Activated CD4-positive, alpha-beta T cell treated with anti-CD3 and anti-CD28 coated beads for 36 hours (primary cell): ENCODE measurements around the gene CYSLTR2. TPM values are rescaled to one million over a fixed set of nuclear protein-coding genes. Genes with fewer than 3 reads are reported as not detected.

Source experiments
- ATAC-seq: fragments of 200-7000 bp; cut with Tn5 transposase; one replicate; pipeline ENCODE4 v1.10.0; 2021; ENCODE audit warnings: mild to moderate bottlenecking, moderate library complexity
- CTCF ChIA-PET: fragments of 350-600 bp; sonication (Branson Sonifier 250); formaldehyde crosslinking; loops from one replicate; lab custom pipeline; 2021; ENCODE audit warnings: antibody characterized with exemption; lab: Charles Lee
- POLR2A ChIA-PET: fragments of 350-600 bp; sonication (Branson Sonifier 250); formaldehyde crosslinking; loops from one replicate; lab custom pipeline; 2021; ENCODE audit warnings: antibody characterized with exemption, inconsistent platforms; lab: Charles Lee
- DNase-seq: peaks from one replicate; pipeline ENCODE4 v3.0.0-alpha.2; 2020
- H3K27ac Mint-ChIP-seq: one replicate; pipeline ENCODE4 v1.8.0; 2021; ENCODE audit warnings: mixed read lengths
- H3K27me3 Mint-ChIP-seq: one replicate; pipeline ENCODE4 v1.8.0; 2021; ENCODE audit warnings: mixed read lengths
- H3K36me3 Mint-ChIP-seq: one replicate; pipeline ENCODE4 v1.8.0; 2021; ENCODE audit warnings: low read depth, mixed read lengths
- H3K4me1 Mint-ChIP-seq: one replicate; pipeline ENCODE4 v1.8.0; 2021; ENCODE audit warnings: mixed read lengths
- H3K4me3 Mint-ChIP-seq: one replicate; pipeline ENCODE4 v1.8.0; 2021; ENCODE audit warnings: mild to moderate bottlenecking, moderate library complexity, mixed read lengths
- H3K9me3 Mint-ChIP-seq: one replicate; pipeline ENCODE4 v1.8.0; 2021; ENCODE audit warnings: low read depth, mixed read lengths
- intact Hi-C, 2 experiments: fragments of 100-400 bp; cut with DNase I in 1 of 2; cut with micrococcal nuclease in 1 of 2; formaldehyde crosslinking; loops; one replicate each; pipeline versions ENCODE4 v1.14.2 to v1.15.1; 2022 to 2024; cut with DNase I, micrococcal nuclease
- total RNA-seq, 2 experiments: library from RNA; stranded (reverse); gene quantifications; one replicate each; pipeline ENCODE4 v1.2.3, GENCODE V29; 2021

CYSLTR2 gene
- total RNA-seq, 2 experiments from 2014 or later = 2.2 to 2.5 TPM

- intact Hi-C loops = no loop called here
- H3K4me1 Mint-ChIP-seq = peaks cover 8% of the 10 kb centered on the region
- H3K9me3 Mint-ChIP-seq = no peaks in the 10 kb centered on the region
- ChIA-PET CTCF (interaction anchor here (1.0 kb wide), 1 partner anchor 96 kb away, joined by 3 read pairs; no protein-coding TSS in a partner anchor), POLR2A (no interaction called here)
- H3K27ac Mint-ChIP-seq = no peak overlapping the region
- no peak overlapping the region for H3K4me3 Mint-ChIP-seq
- DNase-seq (no peak), ATAC-seq (no peak)
- H3K36me3 Mint-ChIP-seq = no peaks in the 10 kb centered on the region
- no peaks in the 10 kb centered on the region for H3K27me3 Mint-ChIP-seq
Measured at GRCh38 chr13:48644951-48645350, 8.8 kb upstream of the CYSLTR2 start.

DNA sequence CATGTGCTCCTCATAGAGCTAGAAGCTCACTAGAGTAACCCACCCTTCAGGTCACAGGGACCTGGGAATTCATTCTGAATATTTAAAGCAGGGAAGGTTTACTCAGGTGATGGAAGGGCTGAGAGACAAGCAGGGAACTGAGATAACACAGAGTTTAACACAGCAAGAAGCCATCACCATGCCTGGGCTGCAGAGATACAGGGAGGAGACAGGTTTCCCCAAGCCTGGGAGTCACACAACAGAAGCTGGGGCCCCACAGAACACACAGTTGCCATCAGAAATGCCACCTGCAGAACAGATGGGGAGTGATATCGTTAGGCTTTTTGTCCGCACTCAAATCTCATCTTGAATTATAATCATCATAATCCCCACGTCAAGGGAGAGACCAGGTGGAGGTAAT is 7.9 kb upstream of the CYSLTR2 start:
- Mint-ChIP-seq H3K36me3 (no peaks in the 10 kb centered on the region), H3K27ac (no peak overlapping the region), H3K27me3 (no peaks in the 10 kb centered on the region), H3K4me3 (no peak overlapping the region), H3K9me3 (no peaks in the 10 kb centered on the region), H3K4me1 (peaks cover 14% of the 10 kb centered on the region)
- DNase-seq = no peak
- intact Hi-C loops = no loop called here
- ChIA-PET CTCF (interaction anchor here (1.3 kb wide), 1 partner anchor 123 kb away, joined by 3 read pairs; no protein-coding TSS in a partner anchor), POLR2A (no interaction called here)
- no peak for ATAC-seq

GRCh38 chr13:48646791-48647190 is 6.9 kb upstream of the CYSLTR2 start:
- no peak overlapping the region for H3K4me3 Mint-ChIP-seq
- H3K27ac Mint-ChIP-seq = no peak overlapping the region
- no peaks in the 10 kb centered on the region for H3K27me3 Mint-ChIP-seq
- POLR2A ChIA-PET = no interaction called here
- no peaks in the 10 kb centered on the region for H3K9me3 Mint-ChIP-seq
- CTCF ChIA-PET = interaction anchor here (0.6 to 1.3 kb wide), 7 partner anchors 9 to 573 kb away, joined by 3 to 5 read pairs (median 3); no protein-coding TSS in a partner anchor
- no peak for ATAC-seq
- H3K4me1 Mint-ChIP-seq = peaks cover 14% of the 10 kb centered on the region
- no peaks in the 10 kb centered on the region for H3K36me3 Mint-ChIP-seq
- intact Hi-C loops = no loop called here
- no peak for DNase-seq

DNA sequence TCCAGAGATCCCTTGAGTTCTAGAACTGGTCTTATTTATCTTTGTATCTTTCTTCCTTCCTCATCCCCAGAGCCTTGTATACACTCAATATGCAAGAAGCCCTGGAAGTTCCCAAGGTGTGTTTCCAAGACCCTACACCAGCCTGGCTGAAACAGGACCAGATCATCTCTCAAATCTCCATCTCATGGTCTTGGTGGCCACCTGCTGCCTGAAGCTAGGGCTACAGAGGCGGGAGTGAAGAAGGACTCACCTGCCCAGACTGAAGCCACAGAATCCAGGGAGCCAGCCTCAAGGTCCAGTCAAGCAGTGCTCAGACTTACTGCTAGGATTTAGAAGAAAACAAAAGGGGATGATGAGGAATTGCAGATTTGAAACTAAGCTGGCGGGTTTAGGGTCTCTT is 6.1 kb upstream of the CYSLTR2 start:
- H3K9me3 Mint-ChIP-seq = no peaks in the 10 kb centered on the region
- H3K4me1 Mint-ChIP-seq = peaks cover 15% of the 10 kb centered on the region
- no peak overlapping the region for H3K4me3 Mint-ChIP-seq
- H3K27me3 Mint-ChIP-seq = no peaks in the 10 kb centered on the region
- intact Hi-C loops = no loop called here
- H3K36me3 Mint-ChIP-seq = no peaks in the 10 kb centered on the region
- no peak overlapping the region for H3K27ac Mint-ChIP-seq
- CTCF ChIA-PET = interaction anchor here (0.9 to 1.3 kb wide), 6 partner anchors 9 to 67 kb away, joined by 3 to 5 read pairs (median 4); no protein-coding TSS in a partner anchor
- DNase-seq (peak; percentile 17), ATAC-seq (no peak)
- POLR2A ChIA-PET = no interaction called here

GRCh38 chr13:48648446-48648845 is 5.3 kb upstream of the CYSLTR2 start:
- Mint-ChIP-seq H3K27me3 (no peaks in the 10 kb centered on the region), H3K4me3 (no peak overlapping the region), H3K9me3 (no peaks in the 10 kb centered on the region), H3K36me3 (no peaks in the 10 kb centered on the region), H3K4me1 (peaks cover 23% of the 10 kb centered on the region), H3K27ac (no peak overlapping the region)
- ChIA-PET POLR2A (no interaction called here), CTCF (interaction anchor here (1.3 kb wide), 1 partner anchor 49 kb away, joined by 4 read pairs; no protein-coding TSS in a partner anchor)
- ATAC-seq (no peak), DNase-seq (no peak)
- intact Hi-C loops = no loop called here

DNA sequence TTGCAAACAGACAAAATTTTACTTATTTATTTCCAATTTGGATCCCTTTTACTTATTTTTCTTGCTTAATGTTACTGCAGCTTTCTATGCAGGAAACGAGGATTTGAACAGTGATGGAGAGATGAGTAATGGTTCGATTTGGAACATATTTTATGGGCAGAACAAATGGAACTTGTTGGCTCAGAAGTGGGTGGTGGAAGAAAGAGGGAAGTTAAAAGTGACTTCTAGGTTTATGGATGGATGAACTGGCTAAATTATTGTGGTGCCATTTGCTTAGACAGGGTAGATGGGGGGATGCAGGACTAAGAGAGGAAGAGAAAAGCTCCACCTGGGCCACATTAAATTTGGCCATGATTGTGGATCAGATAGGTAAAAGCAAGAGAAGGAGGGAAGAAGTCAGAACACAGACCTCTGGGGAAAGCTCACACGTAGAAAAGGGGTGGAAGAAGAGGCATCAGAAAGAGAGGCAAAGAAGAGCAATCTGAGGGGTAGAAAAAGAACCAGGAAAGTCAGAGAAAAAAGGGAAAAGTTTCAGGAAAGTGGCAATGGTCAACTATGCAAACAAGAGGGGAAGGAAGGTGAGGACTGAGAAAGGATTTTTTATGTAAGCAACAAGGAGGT is 768 bp upstream of the CYSLTR2 start:
- no peak for ATAC-seq
- Mint-ChIP-seq H3K27me3 (no peaks in the 10 kb centered on the region), H3K9me3 (no peaks in the 10 kb centered on the region), H3K27ac (peak overlapping the region; percentile 90), H3K4me1 (peaks cover 45% of the 10 kb centered on the region), H3K36me3 (no peaks in the 10 kb centered on the region), H3K4me3 (peak overlapping the region; percentile 60)
- intact Hi-C loops = loop anchor here (1.0 to 5.0 kb wide), 6 partner anchors 46 to 324 kb away; partner anchors contain the start of gene FNDC3A (in 1 of the 2)
- ChIA-PET POLR2A (interaction anchor here (0.5 to 0.6 kb wide), 2 partner anchors 11 to 558 kb away, joined by 3 to 4 read pairs; partner anchors contain the start of gene MED4), CTCF (interaction anchor here (1.1 to 1.5 kb wide), 3 partner anchors 55 to 318 kb away, joined by 3 to 5 read pairs (median 5); no protein-coding TSS in a partner anchor)
- DNase-seq = no peak

DNA sequence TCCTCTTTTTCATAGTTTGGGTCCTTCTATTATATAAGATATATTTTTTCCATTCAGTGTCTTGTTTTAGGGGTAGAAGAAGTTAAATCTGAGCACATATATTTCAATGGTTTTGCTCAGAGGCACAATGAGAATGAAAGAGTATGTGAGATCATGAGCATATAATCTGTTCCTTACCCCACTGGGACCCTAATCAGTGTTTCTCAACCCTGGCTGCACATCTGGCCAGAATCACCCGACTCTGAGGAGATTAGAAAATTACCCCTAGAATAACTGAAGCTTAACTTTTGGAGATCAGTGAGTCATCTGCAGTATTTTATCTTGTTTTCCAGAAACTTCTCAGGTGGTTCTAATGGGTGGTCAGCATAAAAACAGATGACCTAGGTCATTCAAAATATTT is 782 bp downstream of the CYSLTR2 start:
- CTCF ChIA-PET = no interaction called here
- POLR2A ChIA-PET = no interaction called here
- Mint-ChIP-seq H3K27me3 (no peaks in the 10 kb centered on the region), H3K36me3 (no peaks in the 10 kb centered on the region), H3K4me1 (peaks cover 42% of the 10 kb centered on the region), H3K4me3 (peak overlapping the region; percentile 60), H3K27ac (no peak overlapping the region), H3K9me3 (no peaks in the 10 kb centered on the region)
- ATAC-seq (no peak), DNase-seq (no peak)
- intact Hi-C loops = loop anchor here (5.0 kb wide), 4 partner anchors 47 to 323 kb away; partner anchors contain the start of gene FNDC3A (in 1 of the 2)

GRCh38 chr13:48655291-48655690 is 1.6 kb downstream of the CYSLTR2 start:
- no peak overlapping the region for H3K27ac Mint-ChIP-seq
- ATAC-seq (no peak), DNase-seq (no peak)
- H3K27me3 Mint-ChIP-seq = no peaks in the 10 kb centered on the region
- H3K36me3 Mint-ChIP-seq = no peaks in the 10 kb centered on the region
- ChIA-PET CTCF (interaction anchor here (0.7 to 1.3 kb wide), 2 partner anchors 19 to 117 kb away, joined by 3 read pairs; no protein-coding TSS in a partner anchor), POLR2A (no interaction called here)
- intact Hi-C loops = no loop called here
- peaks cover 47% of the 10 kb centered on the region for H3K4me1 Mint-ChIP-seq
- H3K4me3 Mint-ChIP-seq = no peak overlapping the region
- no peaks in the 10 kb centered on the region for H3K9me3 Mint-ChIP-seq

DNA sequence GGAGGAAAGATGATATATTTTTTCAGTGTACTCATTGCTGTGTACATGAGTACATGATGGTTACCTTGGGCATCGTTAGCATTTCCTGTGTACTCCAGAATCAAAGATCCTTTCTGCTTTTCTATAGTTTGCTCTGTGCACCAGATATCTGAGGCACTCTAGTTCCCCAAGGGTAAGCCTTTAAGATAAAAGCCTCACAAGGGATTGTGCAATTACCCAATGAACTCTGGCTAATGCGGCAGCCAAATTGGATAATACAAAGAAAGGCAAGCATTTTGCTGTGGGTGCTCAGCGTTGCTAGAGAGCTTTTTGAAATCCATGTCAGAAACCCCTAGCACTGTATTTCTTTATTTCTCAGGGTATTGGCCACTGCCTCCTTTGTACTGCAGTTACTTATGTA is 2.9 kb downstream of the CYSLTR2 start:
- ATAC-seq = no peak
- Mint-ChIP-seq H3K4me1 (peaks cover 48% of the 10 kb centered on the region), H3K9me3 (no peaks in the 10 kb centered on the region), H3K27ac (no peak overlapping the region), H3K36me3 (no peaks in the 10 kb centered on the region), H3K4me3 (no peak overlapping the region), H3K27me3 (no peaks in the 10 kb centered on the region)
- ChIA-PET CTCF (interaction anchor here (1.0 to 1.3 kb wide), 3 partner anchors 9 to 116 kb away, joined by 3 to 5 read pairs (median 3); no protein-coding TSS in a partner anchor), POLR2A (no interaction called here)
- DNase-seq = no peak
- intact Hi-C loops = no loop called here

GRCh38 chr13:48660361-48661076 is 6.8 kb downstream of the CYSLTR2 start:
- DNase-seq (no peak), ATAC-seq (no peak)
- Mint-ChIP-seq H3K4me3 (no peak overlapping the region), H3K27ac (no peak overlapping the region), H3K36me3 (peaks cover 7% of the 10 kb centered on the region), H3K27me3 (no peaks in the 10 kb centered on the region), H3K9me3 (peaks cover 19% of the 10 kb centered on the region), H3K4me1 (peaks cover 22% of the 10 kb centered on the region)
- intact Hi-C loops = no loop called here
- ChIA-PET CTCF (interaction anchor here (0.5 to 1.6 kb wide), 3 partner anchors 10 to 327 kb away, joined by 3 to 4 read pairs (median 4); no protein-coding TSS in a partner anchor), POLR2A (no interaction called here)

- no peaks in the 10 kb centered on the region for H3K27me3 Mint-ChIP-seq
- H3K4me1 Mint-ChIP-seq = peaks cover 21% of the 10 kb centered on the region
- DNase-seq = no peak
- H3K27ac Mint-ChIP-seq = no peak overlapping the region
- POLR2A ChIA-PET = no interaction called here
- no peak overlapping the region for H3K4me3 Mint-ChIP-seq
- CTCF ChIA-PET = interaction anchor here (1.3 kb wide), 1 partner anchor 11 kb away, joined by 3 read pairs; no protein-coding TSS in a partner anchor
- ATAC-seq = no peak
- peaks cover 25% of the 10 kb centered on the region for H3K9me3 Mint-ChIP-seq
- peaks cover 10% of the 10 kb centered on the region for H3K36me3 Mint-ChIP-seq
- intact Hi-C loops = no loop called here
Measured at GRCh38 chr13:48661107-48661506, 7.4 kb downstream of the CYSLTR2 start.
